HCT116 (cell line): Measurements from ENCODE around the gene SHISA7. TPM values are rescaled to one million over a fixed set of nuclear protein-coding genes. Genes with fewer than 3 reads are reported as not detected.

ENCODE experiments used
- ATAC-seq: fragments of 200-7000 bp; cut with Tn5 transposase; 2 replicates; pipeline ENCODE4 v1.9.1; 2020; ENCODE audit warnings: mild to moderate bottlenecking, moderate library complexity
- BruUV-seq: library from RNA; stranded (reverse); fragments of 400-500 nt; replicated peaks from 2 replicates; lab custom pipeline; 2021; lab: Mats Ljungman, UMichigan
- CTCF ChIA-PET: fragments of 300-600 bp; sonication (Branson Sonifier 250); formaldehyde crosslinking; loops from one replicate; lab custom pipeline; 2021; ENCODE audit warnings: antibody characterized with exemption; lab: Charles Lee
- POLR2A ChIA-PET: fragments of 300-600, 350-600 bp; sonication (Branson Sonifier 250); formaldehyde crosslinking; loops from one replicate; lab custom pipeline; 2021; ENCODE audit warnings: antibody characterized with exemption; lab: Charles Lee
- RAD21 ChIA-PET, 2 experiments: fragments of 300-600 bp; sonication (Branson Sonifier 250); formaldehyde crosslinking; loops; one replicate each; lab custom pipeline; 2023; ENCODE audit warnings: low total read pairs in 2 of 2; ENCODE audit not compliant: uncharacterized antibody in 2 of 2, unreplicated experiment in 2 of 2, low non-redundant PET in 1 of 2; lab: Charles Lee
- DNase-seq: peaks from one replicate; pipeline ENCODE4 v3.0.0-alpha.2; 2010; ENCODE audit warnings: low read depth, low spot score
- H2AFZ ChIP-seq: fragments of 200-600 bp; shearing (Covaris generic), sonication (generic); 2 replicates; pipeline ENCODE4 v1.6.1; 2017; ENCODE audit warnings: low read depth, mixed run types, mixed read lengths, antibody characterized with exemption, low read length; ENCODE audit not compliant: poor library complexity, severe bottlenecking
- H3K27ac ChIP-seq: 2 replicates; pipeline ENCODE4 v1.5.1; 2012; ENCODE audit warnings: low read depth, low read length
- H3K27me3 ChIP-seq: fragments of 200-600 bp; sonication (generic); 2 replicates; pipeline ENCODE4 v1.6.1; 2016; ENCODE audit warnings: mixed run types, low read length, mixed read lengths; ENCODE audit not compliant: insufficient read depth
- H3K36me3 ChIP-seq, 2 experiments: fragments of 200-500 bp in 1 of 2; fragments of 200-600 bp in 1 of 2; sonication (Bioruptor generic) in 1 of 2; sonication (generic) in 1 of 2; 2 replicates each; pipeline versions ENCODE4 v1.5.1 to v1.6.1; 2014 to 2016; ENCODE audit warnings: low read length in 2 of 2, inconsistent platforms in 1 of 2, mixed read lengths in 1 of 2, mixed run types in 1 of 2; ENCODE audit not compliant: insufficient read depth in 2 of 2, control insufficient read depth in 1 of 2
- H3K4me1 ChIP-seq, 2 experiments: fragments of 200-600 bp in 1 of 2; sonication (generic) in 1 of 2; 2 replicates each; pipeline versions ENCODE4 v1.5.1 to v1.6.1; 2012 to 2017; ENCODE audit warnings: low read length in 2 of 2, inconsistent platforms in 1 of 2, mild to moderate bottlenecking in 1 of 2, mixed read lengths in 1 of 2, mixed run types in 1 of 2, moderate library complexity in 1 of 2; ENCODE audit not compliant: insufficient read depth in 2 of 2, control insufficient read depth in 1 of 2
- H3K4me2 ChIP-seq: fragments of 200-600 bp; sonication (generic); 2 replicates; pipeline ENCODE4 v1.6.1; 2017; ENCODE audit warnings: mixed run types, low read length, mixed read lengths
- H3K4me3 ChIP-seq, 2 experiments: fragments of 200-600 bp in 1 of 2; sonication (generic) in 1 of 2; replicated peaks in 1 of 2; 2 replicates each; pipeline ENCODE4 v1.5.1; 2011 to 2016; ENCODE audit warnings: low read length in 2 of 2, control low read depth in 1 of 2, low read depth in 1 of 2, mild to moderate bottlenecking in 1 of 2, mixed read lengths in 1 of 2, mixed run types in 1 of 2
- H3K79me2 ChIP-seq: fragments of 200-600 bp; sonication (generic); 2 replicates; pipeline ENCODE4 v1.6.1; 2017; ENCODE audit warnings: mild to moderate bottlenecking, mixed run types, low read length, moderate library complexity, mixed read lengths; ENCODE audit not compliant: insufficient read depth
- H3K9ac ChIP-seq: fragments of 200-600 bp; sonication (generic); 2 replicates; pipeline ENCODE4 v1.6.1; 2016; ENCODE audit warnings: low read length, mixed read lengths
- H3K9me2 ChIP-seq: fragments of 200-600 bp; sonication (generic), shearing (Covaris generic); 2 replicates; pipeline ENCODE4 v1.6.1; 2017; ENCODE audit warnings: mixed run types, mild to moderate bottlenecking, moderate library complexity; ENCODE audit not compliant: insufficient read depth
- H3K9me3 ChIP-seq, 2 experiments: fragments of 200-500 bp in 1 of 2; fragments of 200-600 bp in 1 of 2; sonication (Bioruptor generic) in 1 of 2; sonication (generic) in 1 of 2; 2 replicates each; pipeline ENCODE4 v1.6.1; 2014 to 2017; ENCODE audit warnings: low read length in 2 of 2, mixed read lengths in 2 of 2, inconsistent platforms in 1 of 2, low read depth in 1 of 2, mild to moderate bottlenecking in 1 of 2, mixed run types in 1 of 2, moderate library complexity in 1 of 2; ENCODE audit not compliant: control insufficient read depth in 1 of 2, insufficient read depth in 1 of 2
- H4K20me1 ChIP-seq: fragments of 200-600 bp; sonication (generic), shearing (Covaris generic); 2 replicates; pipeline ENCODE4 v1.6.1; 2017; ENCODE audit warnings: mixed run types, mild to moderate bottlenecking, moderate library complexity; ENCODE audit not compliant: insufficient read depth
- CEBPB ChIP-seq: IDR thresholded peaks from 2 replicates; pipeline ENCODE4 v1.6.1; 2012; ENCODE audit warnings: low read depth
- EZH2 ChIP-seq: fragments of 200-600 bp; sonication (generic); IDR thresholded peaks from 2 replicates; pipeline ENCODE4 v1.6.1; 2017; ENCODE audit warnings: antibody characterized with exemption, mixed run types
- EZH2phosphoT487 ChIP-seq: fragments of 200-600 bp; IDR thresholded peaks from 2 replicates; pipeline ENCODE4 v1.6.1; 2018; ENCODE audit warnings: antibody characterized with exemption, borderline replicate concordance
- POLR2A ChIP-seq: IDR thresholded peaks from 2 replicates; pipeline ENCODE4 v1.7.0; 2011; ENCODE audit warnings: borderline replicate concordance; ENCODE audit not compliant: insufficient read depth, insufficient read length; ENCODE audit errors: extremely low read depth
- RAD21 ChIP-seq: IDR thresholded peaks from 2 replicates; pipeline ENCODE4 v1.6.1; 2012; ENCODE audit warnings: low read depth, mild to moderate bottlenecking
- SIN3A ChIP-seq: IDR thresholded peaks from 2 replicates; pipeline ENCODE4 v1.6.1; 2012; ENCODE audit warnings: low read depth
- SRF ChIP-seq: IDR thresholded peaks from 2 replicates; pipeline ENCODE4 v1.6.1; 2012; ENCODE audit warnings: low read depth
- TCF7L2 ChIP-seq: IDR thresholded peaks from 2 replicates; pipeline ENCODE4 v1.7.0; 2011; ENCODE audit warnings: borderline replicate concordance, inconsistent platforms; ENCODE audit not compliant: insufficient read depth, insufficient read length; ENCODE audit errors: extremely low read depth
- YY1 ChIP-seq: IDR thresholded peaks from 2 replicates; pipeline ENCODE4 v1.6.1; 2011; ENCODE audit warnings: low read length, low read depth, moderate library complexity, mild to moderate bottlenecking; ENCODE audit not compliant: insufficient replicate concordance; ENCODE audit errors: extremely low read depth
- ZFX ChIP-seq: fragments of 450-650 bp; IDR thresholded peaks from 2 replicates; pipeline ENCODE4 v1.6.1; 2017
- intact Hi-C: fragments of 100-400 bp; cut with micrococcal nuclease; formaldehyde crosslinking; loops from 2 replicates; pipeline ENCODE4 v1.10.0; 2022
- total RNA-seq: library from RNA; stranded (reverse); gene quantifications from one replicate; pipeline ENCODE4 v1.2.1, GENCODE V29; 2021; ENCODE audit not compliant: unreplicated experiment

Gene SHISA7
- total RNA-seq, 1 experiment from 2014 or later: not detected

DNA sequence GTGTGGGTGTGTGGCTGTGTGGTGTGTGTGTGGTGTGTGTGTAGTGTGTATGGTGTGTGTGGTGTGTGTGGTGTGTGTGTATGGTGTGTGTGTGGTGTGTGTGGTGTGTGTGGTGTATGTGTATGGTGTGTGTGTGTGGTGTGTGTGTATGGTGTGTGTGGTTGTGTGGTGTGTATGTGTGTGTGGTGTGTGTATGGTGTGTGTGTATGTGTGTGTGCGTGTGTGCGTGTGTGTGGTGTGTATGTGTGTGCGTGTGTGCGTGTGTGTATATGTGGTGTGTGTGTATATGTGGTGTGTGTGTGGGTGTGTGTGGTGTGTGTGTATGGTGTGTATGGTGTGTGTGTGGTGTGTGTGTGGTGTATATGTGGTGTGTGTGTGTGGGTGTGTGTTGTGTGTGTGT is 8.1 kb downstream of the SHISA7 start:
- no peaks in the 10 kb centered on the region for H3K27me3 ChIP-seq
- ATAC-seq: no peak
- H3K9ac ChIP-seq: no peak overlapping the region
- no peaks in the 10 kb centered on the region for H4K20me1 ChIP-seq
- H3K4me3 ChIP-seq: no peak overlapping the region
- CTCF ChIA-PET: no interaction called here
- no peaks in the 10 kb centered on the region for H3K9me2 ChIP-seq
- intact Hi-C loops: no loop called here
- TF ChIP-seq CEBPB: no peak
- TF ChIP-seq ZFX: no peak
- H3K79me2 ChIP-seq: no peaks in the 10 kb centered on the region
- no peak overlapping the region for H3K27ac ChIP-seq
- no peaks in the 10 kb centered on the region for H3K36me3 ChIP-seq
- no peaks in the 10 kb centered on the region for H3K9me3 ChIP-seq
- no peak overlapping the region for H3K4me2 ChIP-seq
- H3K4me1 ChIP-seq: peaks cover 0 to 6% of the 10 kb centered on the region in 2 experiments; a peak in 1 of 4 replicates
- DNase-seq: no peak
- no TSS peak for BruUV-seq
- H2AFZ ChIP-seq: no peak overlapping the region
- POLR2A ChIA-PET: no interaction called here
- RAD21 ChIA-PET: no interaction called here

DNA sequence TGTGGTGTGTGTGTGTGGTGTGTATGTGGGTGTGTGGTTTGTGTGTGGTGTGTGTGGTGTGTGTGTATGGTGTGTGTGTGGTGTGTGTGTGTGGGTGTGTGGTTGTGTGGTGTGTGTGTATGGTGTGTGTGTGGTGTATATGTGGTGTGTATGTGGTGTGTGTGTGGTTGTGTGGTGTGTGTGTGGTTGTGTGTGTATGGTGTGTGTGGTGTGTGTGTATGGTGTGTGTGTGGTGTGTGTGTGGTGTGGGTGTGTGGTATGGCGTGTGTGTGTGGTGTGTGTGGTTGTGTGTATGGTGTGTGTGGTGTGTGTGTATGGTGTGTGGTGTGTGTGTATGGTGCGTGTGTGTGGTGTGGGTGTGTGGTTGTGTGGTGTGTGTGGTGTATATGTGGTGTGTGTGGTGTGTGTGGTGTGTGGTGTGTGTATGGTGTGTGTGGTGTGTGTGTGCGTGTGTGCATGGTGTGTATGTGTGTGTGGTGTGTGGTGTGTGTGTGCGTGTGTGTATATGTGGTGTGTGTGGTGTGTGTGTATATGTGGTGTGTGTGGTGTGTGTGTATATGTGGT is 8.7 kb downstream of the SHISA7 start:
- no peaks in the 10 kb centered on the region for H3K79me2 ChIP-seq
- H3K27ac ChIP-seq: no peak overlapping the region
- ATAC-seq (no peak), DNase-seq (no peak)
- RAD21 ChIA-PET: no interaction called here
- no peak overlapping the region for H3K4me3 ChIP-seq
- no peaks in the 10 kb centered on the region for H3K9me2 ChIP-seq
- no peaks in the 10 kb centered on the region for H3K27me3 ChIP-seq
- H3K9me3 ChIP-seq: no peaks in the 10 kb centered on the region
- TF ChIP-seq CEBPB (no peak), EZH2 (no peak), EZH2phosphoT487 (no peak), POLR2A (no peak), RAD21 (no peak), SIN3A (no peak), TCF7L2 (no peak), SRF (no peak), YY1 (no peak)
- H3K36me3 ChIP-seq: no peaks in the 10 kb centered on the region
- no peak overlapping the region for H3K4me2 ChIP-seq
- BruUV-seq: no TSS peak
- no peaks in the 10 kb centered on the region for H4K20me1 ChIP-seq
- POLR2A ChIA-PET: no interaction called here
- no peak overlapping the region for H2AFZ ChIP-seq
- no peak overlapping the region for H3K9ac ChIP-seq
- CTCF ChIA-PET: no interaction called here
- intact Hi-C loops: no loop called here
- peaks cover 0 to 6% of the 10 kb centered on the region in 2 experiments; a peak in 1 of 4 replicates for H3K4me1 ChIP-seq
